Activated CD8-positive, alpha-beta T cell treated with anti-CD3 and anti-CD28 coated beads for 36 hours (primary cell): ENCODE measurements around the gene CACNA1C. TPM values are rescaled to one million over a fixed set of nuclear protein-coding genes. Genes with fewer than 3 reads are reported as not detected.
"Not testable (repeated sequence)": the region's sequence is repeated elsewhere in the genome, so short reads cannot be mapped to it uniquely, and the experiment has no call there.

Experiments used
- ATAC-seq: fragments of 200-7000 bp; cut with Tn5 transposase; one replicate; pipeline ENCODE4 v1.10.0; 2021; ENCODE audit warnings: mild to moderate bottlenecking, moderate library complexity
- CTCF ChIA-PET: fragments of 350-600 bp; sonication (Branson Sonifier 250); formaldehyde crosslinking; loops from one replicate; lab custom pipeline; 2021; ENCODE audit warnings: antibody characterized with exemption; lab: Charles Lee
- POLR2A ChIA-PET: fragments of 350-600 bp; sonication (Branson Sonifier 250); formaldehyde crosslinking; loops from one replicate; lab custom pipeline; 2021; ENCODE audit warnings: antibody characterized with exemption; lab: Charles Lee
- DNase-seq: peaks from one replicate; pipeline ENCODE4 v3.0.0-alpha.2; 2020
- H3K27ac Mint-ChIP-seq: one replicate; pipeline ENCODE4 v1.8.0; 2021; ENCODE audit warnings: mild to moderate bottlenecking, mixed read lengths
- H3K27me3 Mint-ChIP-seq: one replicate; pipeline ENCODE4 v1.8.0; 2021; ENCODE audit warnings: mixed read lengths
- H3K36me3 Mint-ChIP-seq: one replicate; pipeline ENCODE4 v1.8.0; 2021; ENCODE audit warnings: low read depth, mixed read lengths
- H3K4me1 Mint-ChIP-seq: one replicate; pipeline ENCODE4 v1.8.0; 2021; ENCODE audit warnings: low read depth, mixed read lengths
- H3K4me3 Mint-ChIP-seq: one replicate; pipeline ENCODE4 v1.8.0; 2021; ENCODE audit warnings: mild to moderate bottlenecking, moderate library complexity, mixed read lengths
- H3K9me3 Mint-ChIP-seq: one replicate; pipeline ENCODE4 v1.8.0; 2021; ENCODE audit warnings: mixed read lengths
- CTCF ChIP-seq: fragments of 200-600 bp; IDR thresholded peaks from one replicate; pipeline ENCODE4 v1.8.0; 2022; ENCODE audit warnings: antibody characterized with exemption, mild to moderate bottlenecking
- intact Hi-C: fragments of 100-400 bp; cut with micrococcal nuclease; formaldehyde crosslinking; loops from one replicate; pipeline ENCODE4 v1.10.0; 2022
- total RNA-seq, 2 experiments: library from RNA; stranded (reverse); gene quantifications; one replicate each; pipeline ENCODE4 v1.2.3, GENCODE V29; 2021

The CACNA1C gene
- total RNA-seq, 2 experiments from 2014 or later = 0.02 to 0.05 TPM

GRCh38 chr12:2737656-2738241 lies 685.0 kb downstream of the CACNA1C start:
- Mint-ChIP-seq H3K4me1 (peaks cover 6% of the 10 kb centered on the region), H3K4me3 (no peak overlapping the region), H3K27ac (no peak overlapping the region), H3K27me3 (no peaks in the 10 kb centered on the region), H3K36me3 (no peaks in the 10 kb centered on the region), H3K9me3 (no peaks in the 10 kb centered on the region)
- CTCF ChIA-PET = interaction anchor here (1.4 kb wide), 1 partner anchor 27 kb away, joined by 5 read pairs; no protein-coding TSS in a partner anchor
- DNase-seq (no peak), ATAC-seq (no peak)
- POLR2A ChIA-PET = no interaction called here
- no peak for TF ChIP-seq CTCF
- intact Hi-C loops = no loop called here

- ChIA-PET CTCF (interaction anchor here (1.4 kb wide), 1 partner anchor 28 kb away, joined by 5 read pairs; no protein-coding TSS in a partner anchor), POLR2A (no interaction called here)
- Mint-ChIP-seq H3K27ac (no peak overlapping the region), H3K9me3 (no peaks in the 10 kb centered on the region), H3K27me3 (no peaks in the 10 kb centered on the region), H3K4me1 (no peaks in the 10 kb centered on the region), H3K4me3 (no peak overlapping the region), H3K36me3 (no peaks in the 10 kb centered on the region)
- ATAC-seq (no peak), DNase-seq (no peak)
- intact Hi-C loops = no loop called here
- TF ChIP-seq CTCF = no peak
Measured at GRCh38 chr12:2739069-2739468, 686.3 kb downstream of the CACNA1C start.

GRCh38 chr12:2739832-2740641 lies 687.2 kb downstream of the CACNA1C start:
- no peaks in the 10 kb centered on the region for H3K27me3 Mint-ChIP-seq
- H3K27ac Mint-ChIP-seq = no peak overlapping the region
- H3K36me3 Mint-ChIP-seq = no peaks in the 10 kb centered on the region
- CTCF ChIA-PET = no interaction called here
- DNase-seq = no peak
- H3K4me3 Mint-ChIP-seq = no peak overlapping the region
- TF ChIP-seq CTCF = no peak
- ATAC-seq = no peak
- POLR2A ChIA-PET = interaction anchor here (0.5 kb wide), 1 partner anchor 319 kb away, joined by 3 read pairs; no protein-coding TSS in a partner anchor
- H3K9me3 Mint-ChIP-seq = no peaks in the 10 kb centered on the region
- no peaks in the 10 kb centered on the region for H3K4me1 Mint-ChIP-seq
- intact Hi-C loops = no loop called here

- ATAC-seq, intact Hi-C loops, POLR2A ChIA-PET: not testable (repeated sequence)
Measured at GRCh38 chr12:2742037-2742436, 689.2 kb downstream of the CACNA1C start.

GRCh38 chr12:2743478-2743877 lies 690.7 kb downstream of the CACNA1C start:
- no peak overlapping the region for H3K4me3 Mint-ChIP-seq
- H3K27me3 Mint-ChIP-seq = peaks cover 2% of the 10 kb centered on the region
- DNase-seq = no peak
- H3K36me3 Mint-ChIP-seq = no peaks in the 10 kb centered on the region
- intact Hi-C loops = no loop called here
- peaks cover 2% of the 10 kb centered on the region for H3K9me3 Mint-ChIP-seq
- no peak overlapping the region for H3K27ac Mint-ChIP-seq
- ATAC-seq = no peak
- CTCF ChIA-PET = no interaction called here
- no peaks in the 10 kb centered on the region for H3K4me1 Mint-ChIP-seq
- POLR2A ChIA-PET = no interaction called here
- TF ChIP-seq CTCF = no peak

More at GRCh38 chr12:2742037-2742436, 689.2 kb downstream of the CACNA1C start:
- H3K36me3 Mint-ChIP-seq, H3K4me3 Mint-ChIP-seq, H3K27me3 Mint-ChIP-seq, H3K9me3 Mint-ChIP-seq, H3K4me1 Mint-ChIP-seq, DNase-seq, H3K27ac Mint-ChIP-seq, CTCF ChIA-PET: not testable (repeated sequence)
